HFFc6 (cell line): ENCODE results near the gene F7. TPM values are rescaled to one million over a fixed set of nuclear protein-coding genes. Genes with fewer than 3 reads are reported as not detected.

Experiments used
- DNase-seq: peaks from one replicate; pipeline ENCODE4 v3.0.0-alpha.2; 2018
- H3K27ac Mint-ChIP-seq: 2 replicates; pipeline ENCODE4 v1.8.0; 2020; ENCODE audit warnings: mild to moderate bottlenecking, mixed read lengths
- H3K27me3 Mint-ChIP-seq: 2 replicates; pipeline ENCODE4 v1.8.0; 2021; ENCODE audit warnings: mild to moderate bottlenecking, moderate library complexity, mixed read lengths; ENCODE audit not compliant: insufficient read depth
- H3K36me3 Mint-ChIP-seq: 2 replicates; pipeline ENCODE4 v1.8.0; 2021; ENCODE audit warnings: low read depth, mixed read lengths
- H3K4me1 Mint-ChIP-seq: 2 replicates; pipeline ENCODE4 v1.8.0; 2020; ENCODE audit warnings: low read depth, mixed read lengths
- H3K4me3 Mint-ChIP-seq: 2 replicates; pipeline ENCODE4 v1.8.0; 2020; ENCODE audit warnings: mild to moderate bottlenecking, moderate library complexity, mixed read lengths
- H3K9me3 Mint-ChIP-seq: 2 replicates; pipeline ENCODE4 v1.8.0; 2020; ENCODE audit warnings: mild to moderate bottlenecking, mixed read lengths
- total RNA-seq, 6 experiments: library from RNA; stranded (reverse); fragmentation: NEBNext Ultra II Directional; extraction: Animal tissue kit (Norgen Biotek cat#: 25700); gene quantifications; 2 replicates in 1 of 6; 3 replicates in 5 of 6; pipeline ENCODE4 v1.2.3, GENCODE V29; 2021
- TF ChIP-seq, protein P1 (sequence below): fragments of 200-600 bp; sonication (generic); IDR thresholded peaks from 2 replicates; pipeline ENCODE4 v1.5.0; 2021; ENCODE audit warnings: antibody characterized with exemption, mild to moderate bottlenecking

F7 gene
- total RNA-seq, 6 experiments from 2014 or later, result not detected

DNA sequence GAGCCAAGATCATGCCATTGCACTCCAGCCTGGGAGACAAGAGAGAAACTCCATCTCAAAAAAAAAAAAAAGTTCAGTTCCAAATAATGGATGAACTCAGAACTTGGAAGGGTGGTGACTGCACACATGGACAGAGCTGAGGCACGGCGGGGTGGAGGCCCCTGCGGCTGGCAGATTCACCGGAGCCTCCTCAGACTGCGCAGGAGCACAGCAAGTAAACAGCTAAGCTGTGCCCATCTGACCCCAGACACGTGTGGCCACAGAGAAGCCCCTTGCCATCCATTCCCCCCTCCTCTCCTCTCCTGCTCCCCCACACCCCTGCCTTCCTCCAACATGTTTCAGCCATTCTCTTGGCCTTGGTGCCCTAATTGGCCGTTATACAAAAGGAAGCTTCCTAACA is 37.3 kb downstream of the F7 start:
- no peak for DNase-seq
- no peaks in the 10 kb centered on the region for H3K4me1 Mint-ChIP-seq
- H3K27me3 Mint-ChIP-seq, result peaks cover 6% of the 10 kb centered on the region
- H3K9me3 Mint-ChIP-seq, result no peaks in the 10 kb centered on the region
- no peak overlapping the region for H3K4me3 Mint-ChIP-seq
- no peaks in the 10 kb centered on the region for H3K36me3 Mint-ChIP-seq
- H3K27ac Mint-ChIP-seq, result no peak overlapping the region
- TF ChIP-seq, protein P1, sequence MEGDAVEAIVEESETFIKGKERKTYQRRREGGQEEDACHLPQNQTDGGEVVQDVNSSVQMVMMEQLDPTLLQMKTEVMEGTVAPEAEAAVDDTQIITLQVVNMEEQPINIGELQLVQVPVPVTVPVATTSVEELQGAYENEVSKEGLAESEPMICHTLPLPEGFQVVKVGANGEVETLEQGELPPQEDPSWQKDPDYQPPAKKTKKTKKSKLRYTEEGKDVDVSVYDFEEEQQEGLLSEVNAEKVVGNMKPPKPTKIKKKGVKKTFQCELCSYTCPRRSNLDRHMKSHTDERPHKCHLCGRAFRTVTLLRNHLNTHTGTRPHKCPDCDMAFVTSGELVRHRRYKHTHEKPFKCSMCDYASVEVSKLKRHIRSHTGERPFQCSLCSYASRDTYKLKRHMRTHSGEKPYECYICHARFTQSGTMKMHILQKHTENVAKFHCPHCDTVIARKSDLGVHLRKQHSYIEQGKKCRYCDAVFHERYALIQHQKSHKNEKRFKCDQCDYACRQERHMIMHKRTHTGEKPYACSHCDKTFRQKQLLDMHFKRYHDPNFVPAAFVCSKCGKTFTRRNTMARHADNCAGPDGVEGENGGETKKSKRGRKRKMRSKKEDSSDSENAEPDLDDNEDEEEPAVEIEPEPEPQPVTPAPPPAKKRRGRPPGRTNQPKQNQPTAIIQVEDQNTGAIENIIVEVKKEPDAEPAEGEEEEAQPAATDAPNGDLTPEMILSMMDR, result no peak

DNA sequence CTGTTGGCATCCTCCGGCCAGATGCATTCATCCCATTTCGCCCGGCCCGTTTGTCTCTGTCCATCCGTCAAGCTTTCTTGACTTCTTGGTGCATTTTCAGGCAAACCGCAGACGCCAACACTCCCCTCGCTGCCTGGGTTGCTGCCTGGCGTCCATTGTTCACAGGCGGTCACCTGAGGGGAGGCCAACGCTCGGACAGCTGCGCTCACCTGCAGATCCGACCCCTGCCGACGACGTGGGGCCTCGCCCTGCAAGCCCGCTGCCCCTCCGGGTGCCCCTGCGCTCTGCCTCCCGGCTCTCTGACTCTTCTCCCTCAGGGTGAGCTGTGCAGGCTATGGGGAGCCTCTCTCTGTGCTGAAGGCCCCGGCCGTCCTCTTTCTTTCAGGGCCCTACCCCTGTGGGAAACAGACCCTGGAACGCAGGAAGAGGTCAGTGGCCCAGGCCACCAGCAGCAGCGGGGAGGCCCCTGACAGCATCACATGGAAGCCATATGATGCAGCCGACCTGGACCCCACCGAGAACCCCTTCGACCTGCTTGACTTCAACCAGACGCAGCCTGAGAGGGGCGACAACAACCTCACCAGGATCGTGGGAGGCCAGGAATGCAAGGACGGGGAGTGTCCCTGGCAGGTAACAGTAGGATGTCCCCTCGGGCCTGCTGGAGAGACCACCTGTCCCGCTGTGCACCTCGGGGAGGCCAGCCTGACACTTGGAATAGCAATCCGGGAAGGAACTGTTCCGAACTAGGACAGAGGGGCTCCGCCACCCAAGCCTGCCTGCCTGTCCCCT is 38.1 kb downstream of the F7 start:
- no peaks in the 10 kb centered on the region for H3K4me1 Mint-ChIP-seq
- no peaks in the 10 kb centered on the region for H3K9me3 Mint-ChIP-seq
- no peaks in the 10 kb centered on the region for H3K36me3 Mint-ChIP-seq
- H3K27me3 Mint-ChIP-seq, result peaks cover 6% of the 10 kb centered on the region
- H3K27ac Mint-ChIP-seq, result no peak overlapping the region
- H3K4me3 Mint-ChIP-seq, result no peak overlapping the region
- DNase-seq, result no peak
- TF ChIP-seq, protein P1, result no peak

DNA sequence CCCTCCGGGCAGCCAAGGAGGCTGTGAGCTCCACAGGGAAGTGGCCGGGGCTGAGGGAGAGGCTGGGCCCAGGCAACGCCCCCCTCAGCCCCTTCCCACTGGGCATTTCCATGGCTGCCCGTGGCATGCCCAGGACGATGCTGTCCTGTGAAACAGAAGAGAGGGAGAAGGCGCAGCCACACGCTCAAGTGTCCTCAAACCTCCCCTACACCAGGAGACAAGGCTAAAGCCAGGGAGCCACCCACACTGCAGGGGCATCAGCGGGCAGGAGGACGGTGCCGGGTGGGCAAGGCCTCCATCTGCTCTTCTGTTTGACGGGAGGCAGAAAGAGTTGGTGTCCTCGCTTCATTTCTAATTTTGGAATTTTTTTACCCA is 38.7 kb downstream of the F7 start:
- peaks cover 6% of the 10 kb centered on the region for H3K27me3 Mint-ChIP-seq
- H3K36me3 Mint-ChIP-seq, result no peaks in the 10 kb centered on the region
- no peaks in the 10 kb centered on the region for H3K4me1 Mint-ChIP-seq
- H3K9me3 Mint-ChIP-seq, result no peaks in the 10 kb centered on the region
- no peak for DNase-seq
- no peak overlapping the region for H3K27ac Mint-ChIP-seq
- TF ChIP-seq, protein P1, result no peak
- H3K4me3 Mint-ChIP-seq, result no peak overlapping the region

DNA sequence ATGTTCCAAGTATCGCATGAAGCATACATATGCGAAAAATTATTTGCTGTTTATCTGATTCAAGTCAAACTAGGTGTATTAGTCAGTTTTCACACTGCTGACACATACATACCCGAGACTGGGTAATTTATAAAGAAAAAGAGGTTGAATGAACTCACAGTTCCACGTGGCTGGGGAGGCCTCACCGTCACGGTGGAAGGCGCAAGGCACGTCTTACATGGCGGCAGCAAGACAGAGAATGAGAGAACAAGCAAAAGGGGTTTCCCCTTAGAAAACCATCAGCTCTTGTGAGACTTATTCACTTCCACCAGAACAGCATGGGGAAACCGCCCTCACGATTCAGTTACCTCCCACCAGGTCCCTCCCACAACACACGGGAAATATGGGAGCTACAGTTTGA is 39.9 kb downstream of the F7 start:
- no peak overlapping the region for H3K4me3 Mint-ChIP-seq
- TF ChIP-seq, protein P1, result no peak
- H3K27ac Mint-ChIP-seq, result no peak overlapping the region
- no peaks in the 10 kb centered on the region for H3K36me3 Mint-ChIP-seq
- H3K27me3 Mint-ChIP-seq, result peaks cover 6% of the 10 kb centered on the region
- H3K4me1 Mint-ChIP-seq, result no peaks in the 10 kb centered on the region
- no peaks in the 10 kb centered on the region for H3K9me3 Mint-ChIP-seq
- no peak for DNase-seq

DNA sequence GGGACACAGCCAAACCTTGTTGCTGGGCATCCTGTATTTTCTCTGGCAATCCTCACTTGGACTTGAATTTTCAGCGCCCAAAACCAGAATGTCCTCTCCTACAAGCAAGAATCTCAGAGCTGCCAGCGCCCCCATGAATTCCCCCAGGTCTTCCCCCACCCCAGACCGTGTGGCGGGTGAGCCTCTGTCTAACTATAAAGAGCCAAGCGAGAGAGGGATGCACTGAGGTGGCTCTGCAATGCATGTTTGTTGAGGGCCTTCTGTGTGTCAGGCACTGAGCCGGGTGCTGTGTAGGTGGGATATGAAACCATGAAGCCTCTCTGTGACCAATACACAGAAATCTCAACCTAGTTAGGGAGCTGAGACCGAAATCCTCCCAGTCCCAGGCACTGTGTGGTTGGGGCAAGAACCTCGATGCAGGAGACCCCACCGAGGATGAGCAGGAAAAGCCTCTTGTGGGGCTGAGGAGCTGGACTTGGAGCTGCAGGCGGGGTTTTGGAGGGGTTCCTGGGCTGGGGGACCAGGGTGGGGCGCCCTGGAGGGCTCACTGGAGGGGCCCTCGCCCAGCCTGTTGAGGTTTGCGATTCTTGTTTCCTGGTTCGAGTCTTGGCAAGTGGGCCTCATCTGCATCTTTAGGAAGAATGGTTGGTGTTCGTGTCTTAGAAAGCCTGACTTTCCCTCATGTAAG is 40.5 kb downstream of the F7 start:
- H3K27me3 Mint-ChIP-seq, result peaks cover 7% of the 10 kb centered on the region
- H3K4me3 Mint-ChIP-seq, result no peak overlapping the region
- TF ChIP-seq, protein P1, result no peak
- H3K27ac Mint-ChIP-seq, result no peak overlapping the region
- H3K36me3 Mint-ChIP-seq, result no peaks in the 10 kb centered on the region
- H3K4me1 Mint-ChIP-seq, result no peaks in the 10 kb centered on the region
- no peak for DNase-seq
- no peaks in the 10 kb centered on the region for H3K9me3 Mint-ChIP-seq
